Loucy (cell line): Measurements from ENCODE around the gene DAP.

Source experiments
- H2AFZ ChIP-seq: fragments of 200-600 bp; sonication (generic); 2 replicates; pipeline ENCODE4 v1.6.0; 2016; ENCODE audit warnings: antibody characterized with exemption, mild to moderate bottlenecking, low read length, moderate library complexity
- H3F3A ChIP-seq: fragments of 200-600 bp; 2 replicates; pipeline ENCODE4 v1.6.0; 2016; ENCODE audit warnings: antibody characterized with exemption, low read depth, mild to moderate bottlenecking
- H3K27me3 ChIP-seq: fragments of 200-600 bp; sonication (generic); 2 replicates; pipeline ENCODE4 v1.6.1; 2014; ENCODE audit warnings: low read length, mild to moderate bottlenecking; ENCODE audit not compliant: insufficient read depth, poor library complexity, severe bottlenecking
- H3K36me3 ChIP-seq: fragments of 200-600 bp; sonication (generic); 2 replicates; pipeline ENCODE4 v1.6.1; 2016; ENCODE audit warnings: low read length; ENCODE audit not compliant: insufficient read depth
- H3K4me1 ChIP-seq: fragments of 200-600 bp; sonication (generic); 2 replicates; pipeline ENCODE4 v1.5.1; 2014; ENCODE audit warnings: low read length, mild to moderate bottlenecking; ENCODE audit not compliant: insufficient read depth, poor library complexity, severe bottlenecking
- H3K4me2 ChIP-seq: fragments of 200-600 bp; sonication (generic); 2 replicates; pipeline ENCODE4 v1.6.0; 2014; ENCODE audit warnings: antibody characterized with exemption, low read length, low read depth, mild to moderate bottlenecking; ENCODE audit not compliant: poor library complexity, severe bottlenecking
- H3K4me3 ChIP-seq: fragments of 200-600 bp; sonication (generic); 2 replicates; pipeline ENCODE4 v1.5.1; 2014; ENCODE audit warnings: low read length, mild to moderate bottlenecking, mixed read lengths; ENCODE audit not compliant: poor library complexity, severe bottlenecking
- H3K79me2 ChIP-seq: fragments of 200-600 bp; sonication (generic); 2 replicates; pipeline ENCODE4 v1.6.1; 2014; ENCODE audit warnings: low read length; ENCODE audit not compliant: insufficient read depth
- H3K9ac ChIP-seq: fragments of 200-600 bp; sonication (generic); 2 replicates; pipeline ENCODE4 v1.6.0; 2014; ENCODE audit warnings: mild to moderate bottlenecking, low read depth, low read length, moderate library complexity; ENCODE audit not compliant: poor library complexity, severe bottlenecking
- H3K9me2 ChIP-seq: fragments of 200-600 bp; sonication (generic); replicated peaks from 2 replicates; pipeline ENCODE4 v1.6.1; 2016; ENCODE audit warnings: low read depth, low read length, mixed read lengths
- H3K9me3 ChIP-seq: fragments of 200-600 bp; sonication (generic); 2 replicates; pipeline ENCODE4 v1.6.1; 2014; ENCODE audit warnings: mild to moderate bottlenecking, antibody characterized with exemption, low read length, low read depth; ENCODE audit not compliant: insufficient read depth
- H4K20me1 ChIP-seq: fragments of 200-600 bp; sonication (generic); 2 replicates; pipeline ENCODE4 v1.6.0; 2014; ENCODE audit warnings: antibody characterized with exemption, low read length, mild to moderate bottlenecking; ENCODE audit not compliant: insufficient read depth, poor library complexity, severe bottlenecking
- CTCF ChIP-seq: fragments of 200-600 bp; sonication (generic); conservative IDR thresholded peaks from 2 replicates; pipeline ENCODE4 v1.5.1; 2014; ENCODE audit warnings: mild to moderate bottlenecking, antibody characterized with exemption, low read length
- EZH2phosphoT487 ChIP-seq: fragments of 200-600 bp; IDR thresholded peaks from 2 replicates; pipeline ENCODE4 v1.6.1; 2018; ENCODE audit warnings: antibody characterized with exemption, mild to moderate bottlenecking, moderate library complexity, borderline replicate concordance

The DAP gene

DNA sequence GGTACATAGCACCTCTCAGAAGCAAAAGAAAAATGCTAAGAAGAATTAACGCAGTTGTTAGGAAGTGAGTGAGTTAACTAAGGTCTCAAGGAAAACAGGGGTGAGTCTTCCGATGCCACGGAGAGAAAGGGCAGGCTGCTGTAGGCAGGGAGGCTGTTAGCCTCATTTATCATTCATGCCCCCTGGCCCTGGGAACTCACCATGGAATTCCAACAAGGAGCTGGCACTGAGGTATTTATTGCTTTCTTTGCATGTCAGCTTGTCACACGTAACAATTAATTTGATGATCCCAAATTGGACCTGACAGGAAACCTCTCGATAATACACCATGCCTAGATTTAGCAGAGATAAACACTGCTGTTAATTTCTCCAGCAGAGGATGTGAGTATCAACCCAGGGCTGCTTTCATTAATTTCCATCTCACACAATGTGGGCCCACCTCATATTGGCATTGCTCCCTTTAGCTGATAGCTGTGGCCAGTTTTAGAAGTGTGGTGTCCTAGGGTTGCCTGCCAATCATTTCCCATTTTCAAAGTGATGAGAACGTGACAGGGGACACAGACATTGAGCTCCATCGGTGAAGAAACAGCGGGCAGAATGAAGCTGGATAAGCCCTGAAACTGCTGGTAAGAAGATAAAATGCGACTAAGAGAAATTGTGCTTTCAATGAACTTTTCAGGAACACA, 45.3 kb downstream of the DAP start:
- no peak overlapping the region for H3K4me3 ChIP-seq
- no peak overlapping the region for H3K4me2 ChIP-seq
- no peaks in the 10 kb centered on the region; the same call in 1 of the 2 replicates for H3K79me2 ChIP-seq
- no peak overlapping the region for H3K9ac ChIP-seq
- no peaks in the 10 kb centered on the region for H3F3A ChIP-seq
- H2AFZ ChIP-seq = no peak overlapping the region
- TF ChIP-seq CTCF = no peak
- TF ChIP-seq EZH2phosphoT487 = no peak
- peaks cover 6% of the 10 kb centered on the region for H3K4me1 ChIP-seq
- H3K27me3 ChIP-seq = no peaks in the 10 kb centered on the region
- H3K9me2 ChIP-seq = no peaks in the 10 kb centered on the region
- H3K9me3 ChIP-seq = no peaks in the 10 kb centered on the region
- no peaks in the 10 kb centered on the region for H4K20me1 ChIP-seq
- peaks cover 13% of the 10 kb centered on the region; the same call in 1 of the 2 replicates for H3K36me3 ChIP-seq

GRCh38 chr5:10712574-10713366, 48.3 kb downstream of the DAP start:
- Histone ChIP-seq H3K27me3 (no peaks in the 10 kb centered on the region), H3K4me3 (no peak overlapping the region), H3K9me3 (no peaks in the 10 kb centered on the region), H3K36me3 (peaks cover 8% of the 10 kb centered on the region; the same call in 1 of the 2 replicates), H3F3A (no peaks in the 10 kb centered on the region), H3K79me2 (no peaks in the 10 kb centered on the region; the same call in 1 of the 2 replicates), H4K20me1 (no peaks in the 10 kb centered on the region), H3K4me2 (no peak overlapping the region), H3K9me2 (no peaks in the 10 kb centered on the region), H3K4me1 (peaks cover 6% of the 10 kb centered on the region), H2AFZ (no peak overlapping the region), H3K9ac (no peak overlapping the region)
- no peak for TF ChIP-seq CTCF
- no peak for TF ChIP-seq EZH2phosphoT487

GRCh38 chr5:10711562-10711961, 49.5 kb downstream of the DAP start:
- Histone ChIP-seq H3K9me2 (no peaks in the 10 kb centered on the region), H3K4me1 (peaks cover 6% of the 10 kb centered on the region), H3K4me3 (no peak overlapping the region), H3K27me3 (no peaks in the 10 kb centered on the region), H3K9ac (no peak overlapping the region), H3F3A (no peaks in the 10 kb centered on the region), H3K36me3 (peaks cover 8% of the 10 kb centered on the region; the same call in 1 of the 2 replicates), H4K20me1 (no peaks in the 10 kb centered on the region), H2AFZ (no peak overlapping the region), H3K79me2 (no peaks in the 10 kb centered on the region; the same call in 1 of the 2 replicates), H3K4me2 (no peak overlapping the region), H3K9me3 (no peaks in the 10 kb centered on the region)
- TF ChIP-seq EZH2phosphoT487 (no peak), CTCF (no peak)
